Measurements from ENCODE around the gene LRCH2. TPM values are rescaled to one million over a fixed set of nuclear protein-coding genes. Genes with fewer than 3 reads are reported as not detected.

Gene LRCH2
- total RNA-seq, 6 donors from 2014 or later, result 2.9 to 9.7 (median 3.5) TPM

- H3K27ac ChIP-seq, result no peak overlapping the region
- H3K4me1 ChIP-seq, result no peaks in the 10 kb centered on the region
- WGBS, 2 donors, result 88 to 90% methylated on average over 13 to 64 of the region's 64 CpGs
- peaks cover 0 to 22% (median 0%) of the 10 kb centered on the region in 4 donors for H3K9me3 ChIP-seq
- peak in 1 of 2 donors; percentile 44 for DNase-seq
- no peak overlapping the region for H3K4me3 ChIP-seq
- TF ChIP-seq EP300 (IDR thresholded peaks at IDR 0.05), result no peak
- TF ChIP-seq POLR2A (IDR thresholded peaks at IDR 0.05), result no peak
- TF ChIP-seq POLR2AphosphoS5 (IDR thresholded peaks at IDR 0.05), result no peak
- no peak for TF ChIP-seq CTCF (IDR thresholded peaks at IDR 0.05)
- ATAC-seq (ENCODE audit: low FRiP score in 2 of 2), result no peak
- H3K27me3 ChIP-seq, result no peaks in the 10 kb centered on the region
- H3K36me3 ChIP-seq, result no peaks in the 10 kb centered on the region
Measured at GRCh38 chrX:115190636-115191489, 43.0 kb downstream of the LRCH2 start.

GRCh38 chrX:115189646-115190635 lies 44.0 kb downstream of the LRCH2 start:
- no peaks in the 10 kb centered on the region for H3K27me3 ChIP-seq
- 95% methylated on average over 75 of the region's 76 CpGs; no CpG with 5 or more reads in 1 of the 2 donors for WGBS, 2 donors
- peaks cover 0 to 22% (median 0%) of the 10 kb centered on the region in 4 donors for H3K9me3 ChIP-seq
- ATAC-seq (ENCODE audit: low FRiP score in 2 of 2), result peak in 1 of 2 donors; percentile 44
- no peak for TF ChIP-seq POLR2A (IDR thresholded peaks at IDR 0.05)
- TF ChIP-seq POLR2AphosphoS5 (IDR thresholded peaks at IDR 0.05), result no peak
- TF ChIP-seq EP300 (IDR thresholded peaks at IDR 0.05), result no peak
- no peak for TF ChIP-seq CTCF (IDR thresholded peaks at IDR 0.05)
- H3K36me3 ChIP-seq, result no peaks in the 10 kb centered on the region
- H3K4me3 ChIP-seq, result no peak overlapping the region
- DNase-seq, result peak in 1 of 2 donors; percentile 51
- H3K4me1 ChIP-seq, result no peaks in the 10 kb centered on the region
- no peak overlapping the region for H3K27ac ChIP-seq

- Histone ChIP-seq H3K36me3 (no peaks in the 10 kb centered on the region), H3K9me3 (peaks cover 0 to 22% (median 0%) of the 10 kb centered on the region in 4 donors), H3K27ac (no peak within 1 kb of the TSS), H3K4me3 (no peak within 1 kb of the TSS), H3K4me1 (no peaks in the 10 kb centered on the region), H3K27me3 (no peaks in the 10 kb centered on the region)
- 92 to 98% methylated on average over 14 to 16 of the region's 16 CpGs for WGBS, 2 donors
- peak in 1 of 2 donors; percentile 21 for DNase-seq
- ATAC-seq (ENCODE audit: low FRiP score in 2 of 2), result no peak
- TF ChIP-seq POLR2AphosphoS5 (IDR thresholded peaks at IDR 0.05), result no peak
- no peak for TF ChIP-seq CTCF (IDR thresholded peaks at IDR 0.05)
- TF ChIP-seq EP300 (IDR thresholded peaks at IDR 0.05), result no peak
- TF ChIP-seq POLR2A (IDR thresholded peaks at IDR 0.05), result no peak
Measured at GRCh38 chrX:115189110-115189509, 44.8 kb downstream of the LRCH2 start, which contains the start of gene RBMXL3. RBMXL3 (plus strand) TSS chrX:115189410; CDS start chrX:115189442, 32 bp downstream.

- Histone ChIP-seq H3K27ac (no peak overlapping the region), H3K27me3 (no peaks in the 10 kb centered on the region), H3K9me3 (no peaks in the 10 kb centered on the region), H3K4me3 (no peak overlapping the region), H3K4me1 (no peaks in the 10 kb centered on the region), H3K36me3 (no peaks in the 10 kb centered on the region)
- no peak for ATAC-seq (ENCODE audit: low FRiP score in 2 of 2)
- no peak for DNase-seq
- no peak for TF ChIP-seq CTCF (IDR thresholded peaks at IDR 0.05)
- no peak for TF ChIP-seq POLR2AphosphoS5 (IDR thresholded peaks at IDR 0.05)
- TF ChIP-seq POLR2A (IDR thresholded peaks at IDR 0.05), result no peak
- TF ChIP-seq EP300 (IDR thresholded peaks at IDR 0.05), result no peak
- 78 to 89% methylated on average over 2 of the region's 2 CpGs for WGBS, 2 donors
Measured at GRCh38 chrX:115183980-115184379, 49.9 kb downstream of the LRCH2 start.
